ENCODE measurements around the gene TAF4.

DNA sequence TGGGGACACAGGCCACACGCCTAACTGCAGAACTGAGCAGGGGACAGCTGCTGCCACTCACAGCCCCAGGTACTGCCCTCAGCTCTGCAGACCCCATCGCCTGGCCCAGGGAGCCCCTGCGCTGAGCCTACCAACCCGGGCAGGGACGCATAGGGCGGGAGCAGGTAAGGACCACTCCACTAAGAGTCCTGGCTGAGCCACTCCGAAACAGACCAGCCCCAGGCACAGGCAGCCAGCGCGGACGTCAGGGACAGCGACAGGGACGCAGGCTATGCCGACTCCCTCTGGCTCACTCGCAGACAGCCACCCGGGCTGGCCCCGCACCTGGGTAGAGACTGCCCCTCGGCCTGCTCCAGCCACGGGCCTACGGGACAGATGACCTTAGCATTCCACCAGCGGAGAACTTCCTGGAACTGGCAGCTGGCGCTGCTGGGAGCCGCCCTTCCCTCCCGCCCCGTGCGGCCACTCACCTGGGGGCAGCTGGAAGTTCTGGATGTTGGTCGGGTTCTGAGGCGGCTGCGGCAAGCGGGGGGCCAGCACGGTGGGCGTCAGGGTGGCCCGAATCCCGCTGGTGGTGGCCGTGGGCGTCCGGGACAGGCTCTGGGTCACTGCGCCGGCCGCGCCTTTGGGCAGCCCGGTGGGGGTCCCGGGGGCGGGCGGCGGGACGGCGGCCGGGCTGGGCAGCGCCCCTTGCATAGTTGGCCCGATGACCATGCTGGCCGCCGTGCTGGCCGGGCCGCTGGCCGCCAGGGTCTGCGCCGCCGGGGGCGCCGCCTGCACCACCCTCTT is 1.5 kb downstream of the TAF4 start:
- no peak for TF ChIP-seq ZC3H10 (CRISPR knock-in tag; IDR thresholded peaks at IDR 0.05)
- no peak for TF ChIP-seq ZNF70 (CRISPR knock-in tag; IDR thresholded peaks at IDR 0.05)
- TF ChIP-seq TOX (CRISPR knock-in tag; IDR thresholded peaks at IDR 0.05; ENCODE audit: borderline replicate concordance) = no peak
- TF ChIP-seq, protein P1, sequence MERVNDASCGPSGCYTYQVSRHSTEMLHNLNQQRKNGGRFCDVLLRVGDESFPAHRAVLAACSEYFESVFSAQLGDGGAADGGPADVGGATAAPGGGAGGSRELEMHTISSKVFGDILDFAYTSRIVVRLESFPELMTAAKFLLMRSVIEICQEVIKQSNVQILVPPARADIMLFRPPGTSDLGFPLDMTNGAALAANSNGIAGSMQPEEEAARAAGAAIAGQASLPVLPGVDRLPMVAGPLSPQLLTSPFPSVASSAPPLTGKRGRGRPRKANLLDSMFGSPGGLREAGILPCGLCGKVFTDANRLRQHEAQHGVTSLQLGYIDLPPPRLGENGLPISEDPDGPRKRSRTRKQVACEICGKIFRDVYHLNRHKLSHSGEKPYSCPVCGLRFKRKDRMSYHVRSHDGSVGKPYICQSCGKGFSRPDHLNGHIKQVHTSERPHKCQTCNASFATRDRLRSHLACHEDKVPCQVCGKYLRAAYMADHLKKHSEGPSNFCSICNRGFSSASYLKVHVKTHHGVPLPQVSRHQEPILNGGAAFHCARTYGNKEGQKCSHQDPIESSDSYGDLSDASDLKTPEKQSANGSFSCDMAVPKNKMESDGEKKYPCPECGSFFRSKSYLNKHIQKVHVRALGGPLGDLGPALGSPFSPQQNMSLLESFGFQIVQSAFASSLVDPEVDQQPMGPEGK (CRISPR knock-in tag; IDR thresholded peaks at IDR 0.05; ENCODE audit: borderline replicate concordance) = no peak
- TF ChIP-seq TCF4 (CRISPR knock-in tag; IDR thresholded peaks at IDR 0.05; ENCODE audit: borderline replicate concordance) = no peak
- no peak for TF ChIP-seq ARNTL (CRISPR knock-in tag; IDR thresholded peaks at IDR 0.05; ENCODE audit: borderline replicate concordance, low read depth)
- TF ChIP-seq RARB (CRISPR knock-in tag; IDR thresholded peaks at IDR 0.05) = no peak
- no peak for TF ChIP-seq CSDC2 (CRISPR knock-in tag; IDR thresholded peaks at IDR 0.05)
- TF ChIP-seq TSHZ2 (CRISPR knock-in tag; IDR thresholded peaks at IDR 0.05) = no peak
- TF ChIP-seq ISL1 (CRISPR knock-in tag; IDR thresholded peaks at IDR 0.05) = no peak
- TF ChIP-seq ZNF565 (CRISPR knock-in tag; conservative IDR thresholded peaks at IDR 0.05; ENCODE audit: low read depth) = no peak
- no peak for TF ChIP-seq GLIS3 (CRISPR knock-in tag; IDR thresholded peaks at IDR 0.05)
- TF ChIP-seq ESRRG (CRISPR knock-in tag; IDR thresholded peaks at IDR 0.05) = no peak
- TF ChIP-seq SNAI2 (CRISPR knock-in tag; IDR thresholded peaks at IDR 0.05) = no peak
